CD4-positive, alpha-beta T cell treated with Interferon gamma for 1 hour (primary cell): ENCODE results near the gene BTAF1.
"Not testable (repeated sequence)": the region's sequence is repeated elsewhere in the genome, so short reads cannot be mapped to it uniquely, and the experiment has no call there.

Source experiments
- DNase-seq: peaks from one replicate; pipeline ENCODE4 v3.0.0-alpha.2; 2020

Gene BTAF1

DNA sequence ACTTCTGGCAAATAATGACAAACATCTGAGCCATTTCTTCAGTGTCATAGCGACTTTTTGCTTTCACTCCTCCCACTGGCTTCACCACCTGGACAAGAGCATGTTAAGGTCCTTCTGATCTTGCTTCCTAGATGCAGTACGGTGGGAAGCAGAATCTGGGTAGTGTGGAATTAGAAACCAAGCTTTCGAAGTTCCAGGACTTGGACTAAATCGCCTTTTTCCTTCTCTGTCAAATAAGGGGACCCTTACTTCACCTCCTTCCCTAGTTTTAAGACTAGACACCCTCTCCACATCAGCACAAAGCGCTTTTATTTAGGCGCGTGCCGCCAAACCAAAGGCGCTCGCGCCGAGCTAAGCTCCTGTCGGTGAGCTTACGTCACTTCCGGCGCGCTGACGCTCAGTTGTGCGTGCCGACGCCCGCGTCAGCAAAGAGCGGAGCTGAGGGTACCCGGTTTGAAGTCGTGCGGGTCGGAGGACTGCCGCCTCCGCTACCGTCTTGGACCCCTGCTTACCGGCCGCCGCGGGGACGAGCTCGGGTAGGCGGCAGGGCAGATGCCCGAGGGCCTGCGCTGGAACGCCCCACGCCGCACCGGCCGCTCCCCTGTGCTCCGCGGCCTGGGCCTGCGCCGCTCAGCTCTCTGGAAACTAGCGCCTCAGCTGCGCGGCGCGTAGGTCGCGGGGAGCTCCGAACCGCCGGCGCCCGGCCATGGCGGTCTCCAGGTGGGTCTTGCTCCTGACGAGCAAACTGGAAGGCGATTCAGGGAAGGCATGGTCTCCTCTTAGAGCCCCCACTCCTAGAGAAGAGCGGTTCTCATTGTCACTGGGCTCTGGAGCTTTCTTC is at the start of gene BTAF1:
Gene BTAF1 (plus strand): TSS at position 400 of the 841 bp plus-strand sequence. CDS start 307 bp downstream, at position 707.
- peak; percentile 93 for DNase-seq

DNA sequence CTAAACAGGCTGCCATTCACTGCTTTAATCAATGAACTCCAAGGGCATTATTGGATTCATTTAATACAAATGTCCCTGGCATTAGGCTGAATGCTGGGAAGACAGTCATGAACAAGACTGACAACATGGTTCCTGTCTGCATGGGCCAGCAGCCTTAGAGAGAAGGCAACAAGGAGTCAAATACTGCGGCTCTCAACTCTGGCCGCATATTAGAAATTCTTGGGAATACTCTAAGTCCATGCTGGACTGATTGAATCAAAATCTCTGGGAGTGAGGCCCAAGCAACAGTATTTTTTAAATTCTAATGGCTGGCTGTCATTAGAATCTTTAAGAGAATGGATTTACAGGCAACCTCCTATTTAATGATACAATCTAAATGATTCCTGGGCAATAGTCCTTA is 48.4 kb upstream of the BTAF1 start:
- DNase-seq = no peak

DNA sequence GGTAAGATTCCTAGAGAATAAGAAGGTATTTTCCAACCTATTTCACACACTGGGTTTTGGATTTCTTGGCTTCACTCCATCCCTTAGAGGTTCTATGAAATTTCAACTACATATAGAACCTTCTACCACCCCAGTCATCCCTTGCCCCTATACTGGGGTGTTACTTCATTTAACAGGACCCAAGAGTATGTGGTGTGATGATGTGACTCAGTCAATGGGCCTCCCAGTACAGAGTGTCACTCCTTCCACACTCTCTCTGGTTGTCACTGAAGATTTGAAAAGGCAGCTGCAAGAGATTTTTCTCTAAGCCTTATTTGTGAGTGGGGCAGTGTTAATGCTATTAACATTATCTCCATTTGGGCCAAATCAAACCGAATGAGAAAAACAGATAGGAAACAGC is 47.8 kb upstream of the BTAF1 start:
- DNase-seq = no peak

DNA sequence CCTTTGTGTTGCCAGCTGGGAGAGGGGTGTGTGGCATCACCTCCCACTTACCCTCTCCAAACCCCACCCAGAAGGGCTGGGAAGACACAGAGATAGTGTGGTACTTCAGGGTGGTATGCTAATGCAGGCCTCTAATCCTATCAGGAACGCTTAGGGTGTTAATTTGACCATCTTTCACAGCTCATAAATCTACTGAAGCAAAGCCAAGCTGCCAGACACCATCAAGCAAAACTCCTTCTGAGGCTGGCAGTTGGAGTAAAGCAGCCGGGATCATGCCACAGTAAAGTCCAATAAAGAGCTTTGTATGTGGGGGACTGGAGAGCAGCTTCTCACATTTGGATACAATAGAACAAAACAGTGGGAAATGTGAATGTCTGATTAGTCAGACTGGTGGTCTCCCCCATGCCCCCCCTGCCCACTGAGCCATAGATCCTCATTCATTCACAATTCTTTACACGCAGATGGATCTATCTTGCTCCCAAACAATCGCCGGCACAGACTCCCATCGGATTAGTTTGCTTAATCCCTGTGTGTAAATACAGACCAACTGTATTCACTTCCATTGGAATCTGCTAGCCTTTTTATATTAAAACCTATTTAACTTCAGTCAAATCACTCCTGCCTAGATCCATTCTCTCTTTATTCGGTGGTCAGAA is 43.9 kb upstream of the BTAF1 start:
- DNase-seq = no peak

DNA sequence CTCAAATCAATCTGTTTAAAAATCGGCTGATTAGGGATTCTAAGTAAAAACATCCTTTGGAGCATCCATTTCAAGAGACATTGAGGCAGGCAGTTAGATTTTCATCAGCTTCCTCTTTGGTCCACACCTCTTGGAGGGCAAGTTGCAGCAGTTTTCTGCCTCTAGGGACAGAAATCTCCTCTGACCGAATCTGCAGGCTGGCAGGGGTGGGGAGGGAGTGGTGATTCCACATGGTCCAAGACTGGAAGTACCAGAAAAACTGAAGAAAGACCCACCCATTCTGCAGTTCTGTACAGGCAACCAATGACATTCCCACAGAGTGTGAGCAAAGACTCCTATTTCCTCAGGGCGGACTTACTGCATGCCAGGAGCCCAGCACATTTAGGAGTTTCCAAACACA is 43.3 kb upstream of the BTAF1 start:
- no peak for DNase-seq

DNA sequence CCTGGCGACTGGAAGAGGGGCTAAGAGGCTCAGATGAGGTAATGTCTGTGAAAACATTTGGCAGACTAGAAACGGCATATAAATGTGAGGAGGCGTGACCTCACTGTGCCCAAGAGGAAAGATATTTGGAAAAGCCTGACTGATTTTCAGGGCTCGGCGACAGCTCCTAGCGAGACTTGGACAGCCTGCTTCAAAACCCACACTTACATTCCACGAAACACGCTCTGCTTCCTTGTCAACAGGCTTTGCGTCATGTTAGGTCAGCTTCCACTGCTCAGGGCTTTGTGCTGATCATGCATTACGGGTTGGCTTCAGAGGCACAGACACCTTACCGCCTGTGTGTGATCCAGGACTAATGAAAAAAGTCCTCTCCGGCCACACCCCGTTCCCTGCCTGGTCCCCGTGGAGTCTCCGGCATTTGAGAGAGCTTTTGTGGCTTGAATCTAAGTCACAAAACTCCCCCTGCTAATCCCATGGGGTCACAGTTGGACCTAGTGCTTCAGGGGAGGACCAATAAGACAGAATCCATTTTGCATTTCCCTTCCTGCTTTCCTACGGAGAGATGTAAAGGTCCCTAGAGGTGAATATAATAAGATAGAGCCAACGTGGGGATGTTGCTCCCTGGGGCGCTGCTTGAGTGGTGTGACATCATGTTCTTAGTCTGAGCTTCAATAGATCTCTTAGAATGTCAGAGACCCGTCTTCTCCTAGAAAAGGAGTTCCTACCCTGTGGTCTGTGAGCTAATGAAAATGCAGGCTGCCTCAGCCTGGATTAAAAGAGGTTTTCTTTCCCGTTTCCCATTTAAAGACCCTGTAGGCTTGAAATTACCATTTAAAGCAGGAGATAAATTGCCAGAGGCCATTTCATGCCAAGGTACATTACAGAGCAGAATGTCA is 39.8 kb upstream of the BTAF1 start:
- no peak for DNase-seq

DNA sequence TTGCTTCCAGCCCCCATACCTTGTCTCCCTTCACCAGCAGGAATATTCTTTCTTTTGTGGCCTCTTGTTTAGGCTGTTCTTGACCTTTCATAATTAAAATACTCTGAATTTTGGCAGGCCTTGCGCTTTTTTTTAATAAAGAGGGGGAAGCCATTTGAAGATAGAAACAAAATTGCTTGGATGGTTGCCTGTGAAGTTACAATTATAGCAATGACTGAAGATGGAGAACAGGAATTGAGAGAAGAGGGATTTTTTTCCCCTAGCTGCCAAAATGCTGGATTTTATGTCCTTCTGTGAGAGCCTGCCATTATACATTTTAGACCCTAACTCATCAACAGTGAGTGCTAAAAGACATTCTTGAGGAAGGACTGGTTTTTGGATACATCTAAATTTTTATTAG is 39.0 kb upstream of the BTAF1 start:
- no peak for DNase-seq

DNA sequence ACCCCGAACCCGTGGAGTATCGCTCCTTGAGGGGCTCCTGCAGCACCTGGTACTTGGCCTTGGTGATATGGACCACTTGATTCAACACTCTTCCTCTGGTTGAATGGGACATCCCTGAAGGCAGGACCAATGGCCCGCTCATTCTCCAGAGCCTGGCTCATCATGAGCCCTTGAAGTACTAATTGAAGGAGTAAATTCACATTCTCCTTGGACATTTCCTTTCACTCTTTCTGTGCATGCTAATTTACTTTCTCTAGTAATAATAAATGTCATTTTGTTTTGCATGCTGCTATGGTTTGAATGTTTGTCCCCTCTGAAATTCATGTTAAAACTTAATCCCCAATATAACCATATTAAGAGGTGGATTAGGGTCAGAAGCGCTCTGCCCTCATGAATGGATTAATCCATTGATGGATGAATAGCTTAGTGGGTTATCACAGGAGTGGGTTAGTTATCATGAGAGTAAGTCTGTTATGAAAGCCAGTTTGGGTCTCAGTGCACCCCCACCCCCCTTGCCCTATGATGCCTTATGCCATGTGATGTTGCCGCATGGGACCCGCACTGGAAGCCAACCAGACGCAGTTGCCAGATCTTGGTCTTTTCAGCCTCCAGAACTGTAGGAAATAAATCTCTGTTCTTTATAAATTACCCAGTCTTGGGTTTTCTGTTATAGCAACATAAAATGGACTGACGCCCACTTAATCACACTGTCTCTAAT is 38.0 kb upstream of the BTAF1 start:
- no peak for DNase-seq

DNA sequence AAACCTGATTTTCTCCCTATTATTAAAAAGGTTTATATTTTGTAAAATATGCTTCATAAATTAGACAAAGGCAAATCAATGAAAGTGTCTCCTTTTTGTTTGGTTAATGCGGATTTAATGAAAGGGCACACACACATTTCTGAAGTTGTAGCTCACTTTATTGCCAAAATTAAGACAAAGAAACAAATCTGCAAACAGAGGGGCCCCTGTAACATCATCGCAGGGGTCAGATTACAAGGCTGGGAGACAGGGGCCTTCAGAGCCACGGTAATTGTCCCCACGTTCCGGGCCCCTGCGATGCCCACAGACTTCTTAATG is 36.7 kb upstream of the BTAF1 start:
- no peak for DNase-seq

DNA sequence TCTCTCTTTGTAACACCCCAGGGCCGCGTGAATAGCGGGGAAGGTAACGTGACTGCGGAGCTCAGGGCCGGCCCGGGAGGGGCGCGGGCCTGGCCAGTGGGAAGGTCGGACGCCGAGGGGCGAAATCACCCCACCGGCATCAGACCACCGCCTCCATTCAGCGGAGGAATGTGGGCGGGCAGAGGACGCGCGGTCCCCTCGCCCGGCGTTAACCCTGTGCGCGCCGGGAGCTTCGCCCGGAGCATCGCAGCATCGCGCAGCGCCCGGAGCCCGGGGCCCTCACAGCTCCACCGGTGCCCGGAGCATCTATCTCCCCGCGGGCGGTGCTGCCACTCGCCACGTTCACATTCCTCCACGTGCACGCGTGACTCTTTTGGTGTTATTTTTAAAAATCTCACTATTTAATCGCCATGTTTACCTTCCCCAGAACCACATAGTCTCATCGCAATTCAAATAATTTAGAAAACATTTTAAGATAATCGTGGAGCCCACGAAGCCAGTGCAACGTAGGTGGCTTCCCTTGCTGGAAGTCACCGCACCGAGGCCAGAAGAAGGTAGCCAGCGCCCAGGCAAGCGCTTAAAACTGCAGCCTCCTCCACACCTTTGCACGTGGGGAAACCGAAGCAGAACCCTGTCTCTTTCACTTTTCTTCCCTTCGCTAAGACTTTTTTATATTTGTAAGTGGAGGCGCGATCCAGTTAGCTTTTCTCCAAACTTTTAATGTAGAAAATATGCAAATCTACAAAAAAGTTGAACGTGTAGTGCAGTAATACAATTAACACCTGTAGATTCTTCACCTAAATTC is 36.1 kb upstream of the BTAF1 start:
- DNase-seq = no peak

DNA sequence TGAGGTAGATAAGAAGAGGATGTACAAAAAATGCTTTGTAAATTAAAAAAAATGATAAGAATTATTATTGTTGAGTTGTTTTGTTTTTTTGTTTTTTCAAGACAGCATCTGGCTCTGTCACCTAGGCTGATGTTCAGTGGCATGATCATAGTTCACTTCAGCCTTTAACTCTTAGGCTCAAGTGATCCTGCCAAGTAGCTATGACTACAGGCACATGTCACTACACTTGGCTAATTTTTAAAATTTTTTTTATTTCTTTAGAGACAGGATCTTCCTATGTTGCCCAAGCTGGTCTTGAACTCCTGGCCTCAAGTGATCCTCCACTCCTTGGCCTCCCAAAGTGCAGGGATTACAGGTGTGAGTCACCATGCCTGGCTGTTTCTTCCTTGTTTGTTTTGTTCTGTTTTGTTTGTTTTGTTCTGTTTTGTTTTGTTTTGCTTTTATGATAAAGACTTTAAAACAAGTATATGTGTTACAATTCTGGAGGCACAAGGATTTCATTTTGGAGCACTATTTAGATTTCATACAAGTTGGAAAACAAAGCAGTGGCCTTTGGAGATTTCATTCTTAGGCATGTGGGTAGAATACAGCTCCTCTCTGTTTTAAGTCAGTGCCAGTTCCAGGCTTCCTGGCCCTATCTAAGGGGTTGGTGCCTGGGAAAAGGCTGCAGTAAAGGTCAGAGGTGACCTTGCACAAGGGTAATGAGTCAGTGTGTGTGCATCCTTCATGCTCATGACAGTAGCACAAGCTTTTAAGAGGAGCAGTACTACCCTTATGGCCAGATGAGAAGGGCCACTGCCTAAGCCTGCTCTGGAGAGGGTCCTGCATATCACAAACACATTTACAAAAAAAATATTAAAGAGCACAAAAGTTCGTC is 32.2 kb upstream of the BTAF1 start:
- no peak for DNase-seq

DNA sequence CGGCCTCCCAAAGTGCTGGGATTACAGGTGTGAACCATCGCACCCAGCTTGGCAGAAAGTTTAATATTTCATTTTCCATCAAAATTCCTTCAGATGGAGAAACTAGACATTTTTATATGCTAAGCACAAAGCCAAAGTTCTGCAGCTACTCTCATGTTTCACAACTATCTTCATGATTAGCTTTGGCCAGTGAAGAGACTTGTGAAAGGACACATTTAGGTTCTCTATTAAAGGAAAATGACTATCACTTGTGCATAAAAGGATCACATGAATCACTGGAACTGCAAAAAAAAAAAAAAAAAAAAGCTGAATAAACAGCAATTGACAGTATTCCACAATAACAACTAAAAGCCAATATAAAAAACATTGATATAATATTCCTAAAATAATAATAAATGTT is 30.5 kb upstream of the BTAF1 start:
- DNase-seq = no peak

DNA sequence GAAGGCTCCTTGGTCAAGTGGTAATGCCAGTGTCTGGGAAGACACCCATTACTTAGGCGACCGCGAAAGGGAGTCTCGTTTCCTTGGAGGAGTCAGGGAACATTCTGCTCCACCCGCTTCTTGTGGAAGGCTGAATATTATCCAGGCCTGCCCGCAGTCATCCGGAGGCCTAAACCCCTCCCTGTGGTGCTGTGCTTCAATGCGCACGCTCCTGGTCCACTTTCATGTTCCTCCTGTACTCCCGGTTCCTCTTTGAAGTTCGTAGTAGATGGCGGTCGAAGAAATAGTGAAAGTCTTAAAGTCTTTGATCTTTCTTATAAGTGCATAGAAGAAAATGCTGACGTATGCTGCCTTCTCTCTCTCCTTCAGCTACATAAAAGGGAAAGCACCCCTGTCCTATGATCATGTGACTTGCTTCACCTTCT is 29.3 kb upstream of the BTAF1 start:
- not testable (repeated sequence) for DNase-seq

DNA sequence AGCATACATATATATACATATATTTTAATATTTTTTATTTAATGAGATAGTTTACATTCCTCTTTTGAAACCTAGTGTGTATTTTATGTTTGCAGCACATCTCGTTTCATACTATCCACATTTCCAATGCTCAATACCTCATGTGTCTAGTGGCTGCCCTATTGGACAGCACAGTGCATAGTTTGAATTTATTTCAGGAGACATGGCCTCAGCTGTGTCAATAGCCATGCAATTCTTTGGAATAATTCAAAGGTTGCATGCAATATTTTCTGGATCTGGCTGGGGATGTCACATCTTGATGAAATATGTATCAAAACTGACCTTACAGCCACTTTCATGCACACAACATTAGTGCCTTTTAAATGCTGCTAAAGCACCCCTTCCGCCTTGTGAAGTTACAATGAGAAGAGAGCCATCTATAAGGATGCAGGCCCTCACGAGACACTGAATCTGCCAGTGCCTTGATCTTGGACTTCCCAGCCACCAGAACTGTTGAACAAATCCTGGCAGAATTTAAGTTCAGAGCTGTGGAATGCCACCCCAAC is 27.3 kb upstream of the BTAF1 start:
- no peak for DNase-seq

DNA sequence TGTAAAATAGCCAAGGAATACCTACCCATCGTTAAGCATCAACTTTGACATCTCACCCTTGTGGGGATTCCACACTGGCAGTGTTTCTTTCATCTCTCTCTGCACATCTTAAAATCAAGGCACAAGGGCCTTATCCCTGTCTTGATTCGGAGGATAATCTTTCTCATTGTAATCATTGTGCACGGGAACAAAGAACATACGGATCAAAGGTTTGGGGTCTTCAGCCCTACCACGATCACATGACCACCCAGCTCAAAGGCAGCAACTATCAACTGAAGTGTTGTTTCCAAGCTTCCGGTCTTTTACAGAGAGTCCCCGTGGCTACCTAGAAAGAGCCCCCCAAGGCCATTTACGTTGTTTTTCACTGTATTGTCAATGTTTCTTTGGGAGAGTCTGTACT is 26.1 kb upstream of the BTAF1 start:
- no peak for DNase-seq

DNA sequence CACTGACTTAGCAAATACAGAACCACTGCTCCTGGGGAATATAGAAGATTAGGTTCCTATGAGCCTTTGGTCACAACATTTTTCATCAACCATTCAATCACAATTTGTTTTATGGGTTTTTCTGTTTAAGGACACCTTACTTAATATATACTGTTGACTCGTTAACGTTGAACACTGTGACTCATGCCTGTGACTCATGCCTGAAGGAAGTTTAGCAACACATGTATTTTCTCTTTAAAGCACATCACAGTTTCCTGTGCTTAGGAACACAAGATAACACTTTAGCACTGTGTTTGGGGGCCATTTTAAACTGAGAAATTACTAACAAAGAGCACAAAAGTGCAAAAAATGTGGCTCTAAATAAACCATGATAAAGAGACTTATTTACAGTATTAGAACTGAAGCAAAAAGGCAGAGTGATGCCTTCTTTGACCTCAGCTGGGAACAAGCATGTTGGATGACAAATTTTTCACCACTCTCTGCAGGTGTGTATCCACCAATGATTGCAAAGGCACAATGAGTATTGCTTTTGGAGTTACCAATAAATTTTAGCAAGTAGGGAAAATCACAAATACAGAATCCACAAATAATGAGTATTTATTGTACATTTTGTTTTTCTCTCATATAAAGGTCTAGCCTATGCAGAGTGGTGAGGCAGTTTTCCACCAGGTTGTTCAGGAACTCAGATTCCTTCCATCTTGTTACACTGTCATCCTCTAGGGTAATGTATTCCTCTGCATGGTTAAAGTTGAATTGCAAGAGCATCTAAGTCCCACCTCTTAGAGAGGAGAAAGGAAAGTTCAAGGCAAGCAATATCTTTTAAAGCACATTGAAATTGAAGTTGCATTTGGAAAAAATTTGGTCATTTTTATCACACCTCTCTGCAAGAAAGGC is 21.5 kb upstream of the BTAF1 start:
- DNase-seq = peak; percentile 46

DNA sequence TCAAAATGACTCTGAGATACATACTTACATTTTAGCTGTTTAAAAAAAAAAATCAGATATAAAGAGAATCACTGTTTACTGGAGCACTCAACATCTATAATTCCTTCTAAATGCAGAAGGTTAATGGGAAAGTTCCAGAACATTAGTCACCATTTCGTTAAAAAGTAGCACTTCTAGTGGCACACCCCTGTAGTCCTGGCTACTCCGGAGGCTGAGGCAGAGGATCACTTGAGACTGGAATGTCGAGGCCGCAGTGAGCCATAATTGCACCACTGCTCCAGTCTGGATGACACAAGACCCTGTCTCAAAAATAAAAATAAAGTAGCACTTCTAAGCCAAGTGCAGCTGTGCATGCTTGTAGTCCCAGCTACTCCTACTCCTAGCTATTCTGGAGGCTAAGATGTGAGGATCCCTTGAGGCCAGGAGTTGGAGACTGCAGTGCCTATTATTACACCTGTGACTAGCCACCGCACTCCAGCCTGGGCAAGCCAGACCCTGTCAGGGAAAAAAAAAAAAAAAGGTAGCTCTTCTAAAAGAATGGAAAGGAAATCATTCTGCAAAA is 16.5 kb upstream of the BTAF1 start:
- no peak for DNase-seq

DNA sequence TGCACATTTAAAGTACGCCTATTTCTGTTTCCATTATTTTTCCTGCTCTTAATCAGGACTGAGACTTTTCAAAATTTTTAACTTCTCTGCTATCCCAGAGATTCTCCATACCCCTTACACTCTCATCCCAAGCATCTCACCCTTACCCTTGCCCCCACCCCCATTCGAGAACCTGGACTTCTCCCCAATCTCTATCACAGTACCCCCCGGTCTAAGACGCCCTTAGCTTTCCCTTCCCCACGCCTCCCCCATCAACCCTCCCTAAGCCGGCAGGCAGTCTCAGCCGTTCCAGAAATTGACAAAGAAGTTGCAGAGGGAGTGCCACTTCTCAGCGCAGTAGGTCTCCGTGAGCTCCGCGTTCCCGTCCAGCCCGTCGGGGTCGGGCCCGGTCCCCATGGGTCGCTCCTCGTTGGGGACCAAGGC is 15.6 kb upstream of the BTAF1 start:
- DNase-seq = no peak
